Measurements from ENCODE around the gene STIM2.

DNA sequence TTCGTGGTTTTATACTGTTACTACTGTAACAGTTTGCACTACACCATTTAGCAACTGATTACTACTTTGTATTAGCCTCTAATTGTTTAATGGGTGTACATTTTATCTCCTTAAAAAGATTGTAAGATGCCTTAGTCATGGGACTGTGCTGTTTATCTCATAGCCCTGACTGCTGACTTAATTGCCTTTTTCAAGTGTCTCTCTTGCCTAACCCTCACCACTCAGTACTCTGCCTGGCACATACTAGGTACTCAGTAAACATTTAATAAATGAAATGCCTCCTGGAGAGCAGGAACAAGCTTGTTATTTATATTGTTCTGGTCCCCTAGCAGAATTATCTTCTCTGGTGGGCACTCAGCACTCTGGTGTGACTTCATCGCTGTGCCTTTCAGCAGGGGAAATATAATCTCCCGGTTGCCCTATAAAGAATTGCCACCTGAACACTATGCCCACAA lies 1.7 kb upstream of the STIM2 start:
- TF ChIP-seq, protein P1, sequence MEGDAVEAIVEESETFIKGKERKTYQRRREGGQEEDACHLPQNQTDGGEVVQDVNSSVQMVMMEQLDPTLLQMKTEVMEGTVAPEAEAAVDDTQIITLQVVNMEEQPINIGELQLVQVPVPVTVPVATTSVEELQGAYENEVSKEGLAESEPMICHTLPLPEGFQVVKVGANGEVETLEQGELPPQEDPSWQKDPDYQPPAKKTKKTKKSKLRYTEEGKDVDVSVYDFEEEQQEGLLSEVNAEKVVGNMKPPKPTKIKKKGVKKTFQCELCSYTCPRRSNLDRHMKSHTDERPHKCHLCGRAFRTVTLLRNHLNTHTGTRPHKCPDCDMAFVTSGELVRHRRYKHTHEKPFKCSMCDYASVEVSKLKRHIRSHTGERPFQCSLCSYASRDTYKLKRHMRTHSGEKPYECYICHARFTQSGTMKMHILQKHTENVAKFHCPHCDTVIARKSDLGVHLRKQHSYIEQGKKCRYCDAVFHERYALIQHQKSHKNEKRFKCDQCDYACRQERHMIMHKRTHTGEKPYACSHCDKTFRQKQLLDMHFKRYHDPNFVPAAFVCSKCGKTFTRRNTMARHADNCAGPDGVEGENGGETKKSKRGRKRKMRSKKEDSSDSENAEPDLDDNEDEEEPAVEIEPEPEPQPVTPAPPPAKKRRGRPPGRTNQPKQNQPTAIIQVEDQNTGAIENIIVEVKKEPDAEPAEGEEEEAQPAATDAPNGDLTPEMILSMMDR (IDR thresholded peaks at IDR 0.05): no peak
- no peak for TF ChIP-seq POLR2AphosphoS5 (IDR thresholded peaks at IDR 0.05)
- TF ChIP-seq POLR2A (IDR thresholded peaks at IDR 0.05; ENCODE audit: low read depth): no peak

Measured in esophagus muscularis mucosa (tissue), 3 donors.